Measurements from ENCODE around the gene LPAR6. TPM values are rescaled to one million over a fixed set of nuclear protein-coding genes. Genes with fewer than 3 reads are reported as not detected.
"Not testable (repeated sequence)": the region's sequence is repeated elsewhere in the genome, so short reads cannot be mapped to it uniquely, and the experiment has no call there.

The LPAR6 gene
- total RNA-seq: 13.7 and 21.2 TPM in 2 replicates

- DNase-seq (ENCODE audit: low read depth, low spot score): peak; percentile 73
Measured at GRCh38 chr13:48412881-48413351, at the start of gene LPAR6. TSS of gene LPAR6 (minus strand) at chr13:48413113. CDS start at chr13:48412423, 690 bp downstream.

GRCh38 chr13:48457578-48458242 lies 44.8 kb upstream of the LPAR6 start:
- DNase-seq (ENCODE audit: low read depth, low spot score): no peak

- DNase-seq (ENCODE audit: low read depth, low spot score): no peak
Measured at GRCh38 chr13:48456546-48456945, 43.6 kb upstream of the LPAR6 start.

GRCh38 chr13:48451196-48451595 lies 38.3 kb upstream of the LPAR6 start:
- DNase-seq (ENCODE audit: low read depth, low spot score): not testable (repeated sequence)

GRCh38 chr13:48449656-48450055 lies 36.7 kb upstream of the LPAR6 start:
- no peak for DNase-seq (ENCODE audit: low read depth, low spot score)

GRCh38 chr13:48448959-48449614 lies 36.2 kb upstream of the LPAR6 start:
- DNase-seq (ENCODE audit: low read depth, low spot score): no peak

- DNase-seq (ENCODE audit: low read depth, low spot score): no peak
Measured at GRCh38 chr13:48448285-48448958, 35.5 kb upstream of the LPAR6 start.

- peak; percentile 64 for DNase-seq (ENCODE audit: low read depth, low spot score)
Measured at GRCh38 chr13:48446464-48446863, 33.6 kb upstream of the LPAR6 start.

GRCh38 chr13:48443442-48444208 lies 30.7 kb upstream of the LPAR6 start:
- DNase-seq (ENCODE audit: low read depth, low spot score): no peak

GRCh38 chr13:48437371-48437770 lies 24.5 kb upstream of the LPAR6 start:
- DNase-seq (ENCODE audit: low read depth, low spot score): peak; percentile 26

GRCh38 chr13:48436661-48437288 lies 23.9 kb upstream of the LPAR6 start:
- no peak for DNase-seq (ENCODE audit: low read depth, low spot score)

- DNase-seq (ENCODE audit: low read depth, low spot score): no peak
Measured at GRCh38 chr13:48434200-48434599, 21.3 kb upstream of the LPAR6 start.

- no peak for DNase-seq (ENCODE audit: low read depth, low spot score)
Measured at GRCh38 chr13:48431987-48432615, 19.2 kb upstream of the LPAR6 start.

- no peak for DNase-seq (ENCODE audit: low read depth, low spot score)
Measured at GRCh38 chr13:48431431-48431830, 18.5 kb upstream of the LPAR6 start.

- no peak for DNase-seq (ENCODE audit: low read depth, low spot score)
Measured at GRCh38 chr13:48429886-48430285, 17.0 kb upstream of the LPAR6 start.

GRCh38 chr13:48429036-48429435 lies 16.1 kb upstream of the LPAR6 start:
- DNase-seq (ENCODE audit: low read depth, low spot score): no peak

GRCh38 chr13:48426755-48427298 lies 13.9 kb upstream of the LPAR6 start:
- not testable (repeated sequence) for DNase-seq (ENCODE audit: low read depth, low spot score)

- no peak for DNase-seq (ENCODE audit: low read depth, low spot score)
Measured at GRCh38 chr13:48426052-48426451, 13.1 kb upstream of the LPAR6 start.

GRCh38 chr13:48424212-48424611 lies 11.3 kb upstream of the LPAR6 start:
- no peak for DNase-seq (ENCODE audit: low read depth, low spot score)

- DNase-seq (ENCODE audit: low read depth, low spot score): not testable (repeated sequence)
Measured at GRCh38 chr13:48422003-48422402, 9.1 kb upstream of the LPAR6 start.

All from pulmonary artery endothelial cell (primary cell).